Thyroid gland (tissue), 4 donors: ENCODE data around the gene GALNS. TPM values are rescaled to one million over a fixed set of nuclear protein-coding genes. Genes with fewer than 3 reads are reported as not detected.
"Not testable (repeated sequence)": the region's sequence is repeated elsewhere in the genome, so short reads cannot be mapped to it uniquely, and the experiment has no call there.

Experiments used
- DNase-seq, 2 donors: peaks; one replicate each; pipeline ENCODE4 v3.0.0-alpha.2; 2019
- H3K27ac ChIP-seq, 3 donors: fragments of 200-600 bp; sonication (generic); 1 replicate in 2 of 3; 2 replicates in 1 of 3; pipeline ENCODE4 v1.5.1; 2016 to 2019; ENCODE audit warnings: mild to moderate bottlenecking in 1 of 3, moderate library complexity in 1 of 3
- H3K27me3 ChIP-seq: fragments of 200-600 bp; sonication (generic); one replicate; pipeline ENCODE4 v1.5.1; 2019
- H3K36me3 ChIP-seq, 2 donors: fragments of 200-600 bp; sonication (generic); one replicate each; pipeline ENCODE4 v1.5.1; 2016 to 2019
- H3K4me1 ChIP-seq, 2 donors: fragments of 200-600 bp; sonication (generic); one replicate each; pipeline ENCODE4 v1.5.1; 2017 to 2019
- H3K4me3 ChIP-seq, 3 donors: fragments of 200-600 bp; sonication (generic); replicated peaks in 1 of 3; 1 replicate in 2 of 3; 2 replicates in 1 of 3; pipeline ENCODE4 v1.5.1; 2016; ENCODE audit warnings: mild to moderate bottlenecking in 1 of 3
- H3K9me3 ChIP-seq: fragments of 200-600 bp; sonication (generic); one replicate; pipeline ENCODE4 v1.5.1; 2017
- CTCF ChIP-seq, 6 experiments: fragments of 200-600 bp in 3 of 6; fragments of 450-650 bp in 3 of 6; sonication (generic) in 3 of 6; IDR thresholded peaks; one replicate each; pipeline ENCODE4 v1.5.1; 2016 to 2019; ENCODE audit warnings: antibody characterized with exemption in 6 of 6, mild to moderate bottlenecking in 2 of 6, inconsistent platforms in 1 of 6, moderate library complexity in 1 of 6
- POLR2A ChIP-seq, 2 donors: fragments of 450-650 bp; IDR thresholded peaks; one replicate each; pipeline ENCODE4 v1.6.1; 2017; ENCODE audit warnings: antibody characterized with exemption in 2 of 2, mild to moderate bottlenecking in 2 of 2, moderate library complexity in 1 of 2
- WGBS, 2 donors: methylation state at CpG; one replicate each; pipeline ENCODE4 v1.1.5; 2017; 5-methylcytosine and 5-hydroxymethylcytosine counted together
- intact Hi-C: fragments of 100-400 bp; cut with DNase I; formaldehyde crosslinking; loops from one replicate; pipeline ENCODE4 v1.15.1; 2023
- total RNA-seq, 4 donors: library from RNA; depleted of rRNA; stranded (reverse); fragments of >200 nt; gene quantifications; one replicate each; pipeline ENCODE4 v1.2.3, GENCODE V29; 2016

GALNS gene
- total RNA-seq, 4 donors from 2014 or later: 14.4 to 41.9 (median 33.0) TPM

GRCh38 chr16:88893127-88893968 is 36.6 kb upstream of the GALNS start:
- H3K9me3 ChIP-seq: no peaks in the 10 kb centered on the region
- H3K27ac ChIP-seq: no peak overlapping the region
- H3K27me3 ChIP-seq: no peaks in the 10 kb centered on the region
- no peaks in the 10 kb centered on the region for H3K4me1 ChIP-seq
- intact Hi-C loops: no loop called here
- no peak for DNase-seq
- TF ChIP-seq CTCF (IDR thresholded peaks at IDR 0.05): no peak
- no peak for TF ChIP-seq POLR2A (IDR thresholded peaks at IDR 0.05)
- no peaks in the 10 kb centered on the region for H3K36me3 ChIP-seq
- H3K4me3 ChIP-seq: no peak overlapping the region
- 86 to 92% methylated on average over 7 to 16 of the region's 19 CpGs for WGBS, 2 donors

- no peaks in the 10 kb centered on the region for H3K27me3 ChIP-seq
- H3K4me1 ChIP-seq: peaks cover 4 to 11% of the 10 kb centered on the region in 2 donors
- no peak for TF ChIP-seq POLR2A (IDR thresholded peaks at IDR 0.05)
- no peak for TF ChIP-seq CTCF (IDR thresholded peaks at IDR 0.05)
- no peak overlapping the region for H3K27ac ChIP-seq
- H3K4me3 ChIP-seq: no peak overlapping the region
- intact Hi-C loops: no loop called here
- WGBS, 2 donors: 86 to 94% methylated on average over 13 to 16 of the region's 20 CpGs
- H3K36me3 ChIP-seq: no peaks in the 10 kb centered on the region
- DNase-seq: no peak
- no peaks in the 10 kb centered on the region for H3K9me3 ChIP-seq
Measured at GRCh38 chr16:88892065-88892464, 35.3 kb upstream of the GALNS start.

- H3K4me1 ChIP-seq: peaks cover 8 to 21% of the 10 kb centered on the region in 2 donors
- no peak overlapping the region for H3K4me3 ChIP-seq
- H3K9me3 ChIP-seq: no peaks in the 10 kb centered on the region
- TF ChIP-seq POLR2A (IDR thresholded peaks at IDR 0.05) (no peak), CTCF (IDR thresholded peaks at IDR 0.05) (no peak)
- WGBS, 2 donors: 88 to 90% methylated on average over 14 to 16 of the region's 16 CpGs
- no peak for DNase-seq
- no peaks in the 10 kb centered on the region for H3K27me3 ChIP-seq
- no peak overlapping the region for H3K27ac ChIP-seq
- no peaks in the 10 kb centered on the region for H3K36me3 ChIP-seq
- intact Hi-C loops: no loop called here
Measured at GRCh38 chr16:88891083-88891482, 34.3 kb upstream of the GALNS start.

GRCh38 chr16:88889702-88890352 is 33.1 kb upstream of the GALNS start:
- WGBS, 2 donors: 91 to 93% methylated on average over 47 to 48 of the region's 48 CpGs
- H3K36me3 ChIP-seq, H3K4me3 ChIP-seq, H3K27me3 ChIP-seq, H3K27ac ChIP-seq, intact Hi-C loops, H3K9me3 ChIP-seq, DNase-seq: not testable (repeated sequence)
- H3K4me1 ChIP-seq: peaks cover 14 to 29% of the 10 kb centered on the region in 2 donors

DNA sequence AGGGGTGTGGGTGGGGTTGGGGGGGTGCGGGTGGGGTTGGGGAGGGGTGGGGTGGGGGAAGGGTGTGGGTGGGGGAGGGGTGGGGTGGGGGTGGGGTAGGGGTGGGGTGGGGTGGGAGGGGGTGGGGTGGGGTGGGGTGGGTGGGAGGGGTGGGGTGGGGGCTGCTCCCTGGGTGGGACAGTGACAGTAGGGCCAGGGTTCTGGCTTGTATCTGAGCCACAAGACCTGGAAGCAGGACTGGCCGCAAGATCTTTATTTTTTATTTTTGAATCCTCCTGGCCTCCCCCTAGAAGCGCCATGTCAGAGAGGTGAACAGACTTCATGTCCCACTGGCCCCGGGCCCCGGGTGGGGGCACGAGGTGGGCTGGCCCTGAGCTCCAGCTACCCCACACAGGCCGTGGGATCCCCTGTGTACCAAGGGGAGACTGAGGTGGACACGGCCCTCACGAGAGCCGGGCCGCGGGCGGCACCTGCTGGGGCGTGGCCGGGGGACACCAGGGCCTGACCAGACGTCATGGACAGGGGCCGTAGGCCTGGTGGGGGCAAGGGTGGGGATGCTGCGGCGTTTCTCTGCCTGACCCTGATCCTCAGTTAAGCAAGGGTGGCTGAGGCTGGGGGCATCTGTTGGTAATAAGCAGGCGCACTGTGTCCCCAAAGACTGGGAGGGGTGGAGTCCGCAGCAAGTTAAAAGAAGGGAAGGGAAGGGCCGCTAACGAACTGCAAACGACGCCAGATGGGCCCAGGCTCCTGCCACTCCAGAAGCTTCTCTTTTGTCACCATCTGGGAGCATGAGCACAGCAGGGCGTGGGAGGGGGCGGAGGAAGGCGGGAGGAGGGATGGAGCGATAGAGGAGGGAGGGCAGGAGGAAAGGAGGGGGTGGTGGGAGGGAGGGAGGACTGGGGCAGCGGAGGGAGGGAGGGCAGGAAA is 32.0 kb upstream of the GALNS start:
- Histone ChIP-seq H3K36me3 (no peaks in the 10 kb centered on the region), H3K4me3 (no peak overlapping the region), H3K9me3 (no peaks in the 10 kb centered on the region), H3K27ac (no peak overlapping the region), H3K27me3 (no peaks in the 10 kb centered on the region), H3K4me1 (peaks cover 14 to 29% of the 10 kb centered on the region in 2 donors)
- 79 to 85% methylated on average over 22 to 26 of the region's 30 CpGs for WGBS, 2 donors
- intact Hi-C loops: no loop called here
- TF ChIP-seq CTCF (IDR thresholded peaks at IDR 0.05): no peak
- no peak for TF ChIP-seq POLR2A (IDR thresholded peaks at IDR 0.05)
- no peak for DNase-seq
